Effector CD8-positive, alpha-beta T cell (primary cell): ENCODE measurements around the gene ABCA12.

Experiments
- DNase-seq: peaks from one replicate; lab custom pipeline; 2025; lab: John Stamatoyannopoulos, UW

The ABCA12 gene

DNA sequence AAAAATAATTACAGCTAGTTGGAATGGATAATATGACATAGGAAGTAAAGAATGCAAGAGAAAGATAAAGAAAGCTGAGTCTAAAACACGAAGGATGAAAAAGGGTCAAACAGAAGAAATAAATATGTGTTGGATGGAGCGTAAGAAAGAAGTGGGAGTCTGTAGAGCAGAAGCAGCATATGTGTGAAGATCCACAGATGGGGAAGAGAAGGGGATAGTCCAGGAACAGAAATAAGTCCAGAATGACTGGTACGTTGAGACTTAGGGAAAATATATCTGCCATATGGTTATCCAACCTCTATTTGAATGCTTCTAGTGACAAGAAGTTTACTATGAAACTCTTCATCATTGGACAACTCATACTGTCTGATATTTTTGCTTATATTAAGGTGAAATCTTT lies 18.0 kb downstream of the ABCA12 start:
- DNase-seq, result no peak

GRCh38 chr2:215119847-215120246 lies 18.6 kb downstream of the ABCA12 start:
- DNase-seq, result no peak

GRCh38 chr2:215110918-215111317 lies 27.5 kb downstream of the ABCA12 start:
- no peak for DNase-seq

DNA sequence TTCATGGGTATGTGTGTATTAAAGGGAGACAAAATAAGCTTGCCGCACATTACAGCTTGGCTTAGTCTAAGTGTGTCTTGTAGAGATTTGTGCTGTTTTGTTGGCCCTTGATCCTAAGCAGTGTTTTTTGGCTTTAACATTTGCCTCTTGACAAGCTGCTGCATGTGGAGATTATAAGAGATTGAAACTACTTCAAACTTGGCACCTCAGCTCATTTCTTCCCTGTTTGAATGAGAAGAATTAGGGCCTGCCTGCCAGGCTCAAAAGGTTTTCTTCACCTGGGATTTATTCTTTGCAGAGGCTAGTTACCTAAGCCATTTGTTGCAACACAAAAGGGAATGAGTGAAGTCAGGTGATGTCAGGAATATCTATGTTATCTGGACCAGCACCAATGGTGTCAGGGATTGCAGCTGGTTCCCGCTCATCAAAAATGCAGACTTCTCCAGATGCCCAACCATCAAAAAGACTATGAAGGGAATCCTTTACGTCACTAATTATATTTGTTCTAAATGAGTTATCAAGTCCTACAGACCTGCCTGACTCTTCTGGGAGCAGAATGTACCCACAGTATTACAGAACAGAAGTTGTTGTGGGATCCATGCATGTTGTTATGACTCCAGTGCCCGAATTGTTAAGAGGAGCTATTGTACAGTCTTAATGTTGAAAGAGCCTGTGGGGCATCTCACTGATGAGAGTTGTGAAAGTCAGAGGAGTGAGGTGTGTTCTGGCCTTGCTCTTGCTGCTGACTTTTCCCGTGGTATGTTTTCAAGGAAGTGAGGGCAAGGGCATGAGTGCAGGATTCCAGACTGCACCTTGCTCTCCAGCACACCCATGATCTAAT lies 31.0 kb downstream of the ABCA12 start:
- DNase-seq, result no peak

- no peak for DNase-seq
Measured at GRCh38 chr2:215105607-215106354, 32.6 kb downstream of the ABCA12 start.

DNA sequence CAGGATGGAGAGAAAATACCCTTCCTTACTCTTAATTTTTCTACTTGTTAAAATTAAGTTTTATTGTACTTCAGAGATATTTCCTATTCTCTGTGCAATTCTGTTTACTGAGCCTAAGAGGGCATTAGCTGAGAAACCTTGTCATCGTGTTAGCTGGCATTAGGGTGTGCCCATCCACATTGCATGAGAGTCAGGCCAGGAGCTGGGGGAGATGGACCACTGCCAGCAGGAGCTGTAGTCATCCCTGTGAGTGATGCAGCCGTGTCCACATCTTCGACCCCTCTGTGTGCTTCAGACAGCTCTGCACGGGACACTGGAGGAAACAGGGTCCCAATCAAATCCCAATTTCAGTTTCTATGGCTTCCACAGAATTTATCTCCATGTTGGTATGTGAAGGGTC lies 34.2 kb downstream of the ABCA12 start:
- no peak for DNase-seq

- no peak for DNase-seq
Measured at GRCh38 chr2:215098875-215099274, 39.6 kb downstream of the ABCA12 start.

DNA sequence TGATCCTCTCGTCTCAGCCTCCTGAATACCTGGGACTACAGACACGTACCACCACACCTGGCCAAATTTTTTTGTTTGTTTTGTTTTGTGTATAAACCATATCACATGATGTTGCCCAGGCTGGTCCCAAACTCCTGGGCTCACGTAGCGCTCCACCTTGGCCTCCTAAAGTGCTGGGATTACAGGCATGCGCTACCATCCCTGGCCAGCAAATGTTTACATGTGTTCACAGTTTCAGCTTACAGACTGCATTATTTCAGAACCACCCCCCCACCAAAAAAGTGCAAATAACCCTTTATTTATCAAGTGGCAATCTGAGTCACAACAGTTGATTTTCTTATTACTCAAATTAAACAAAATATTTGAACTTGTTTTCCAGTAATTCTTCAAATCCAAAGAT lies 54.3 kb downstream of the ABCA12 start:
- no peak for DNase-seq

- no peak for DNase-seq
Measured at GRCh38 chr2:215083146-215083545, 55.3 kb downstream of the ABCA12 start.

GRCh38 chr2:215082446-215082845 lies 56.0 kb downstream of the ABCA12 start:
- no peak for DNase-seq

GRCh38 chr2:215080545-215080944 lies 57.9 kb downstream of the ABCA12 start:
- DNase-seq, result no peak

DNA sequence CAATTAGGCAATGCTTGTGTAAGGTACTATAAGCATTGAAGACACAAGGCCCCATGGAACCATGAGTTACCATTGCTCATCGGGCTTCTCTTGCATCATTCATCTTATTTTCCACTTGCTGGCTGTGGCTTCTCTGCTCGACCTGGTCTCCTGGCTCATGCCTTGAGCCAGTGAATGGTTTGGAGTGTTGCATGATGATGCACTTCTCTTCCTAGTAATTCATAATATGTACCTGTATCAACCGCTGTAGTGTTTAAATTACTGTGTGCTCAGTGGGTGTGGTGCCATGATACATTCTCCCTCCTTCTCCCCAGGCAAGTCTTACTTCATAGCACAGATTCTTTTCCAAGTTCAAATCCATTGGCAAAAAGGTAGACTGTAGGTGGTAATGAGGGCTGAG lies 66.8 kb downstream of the ABCA12 start:
- no peak for DNase-seq

DNA sequence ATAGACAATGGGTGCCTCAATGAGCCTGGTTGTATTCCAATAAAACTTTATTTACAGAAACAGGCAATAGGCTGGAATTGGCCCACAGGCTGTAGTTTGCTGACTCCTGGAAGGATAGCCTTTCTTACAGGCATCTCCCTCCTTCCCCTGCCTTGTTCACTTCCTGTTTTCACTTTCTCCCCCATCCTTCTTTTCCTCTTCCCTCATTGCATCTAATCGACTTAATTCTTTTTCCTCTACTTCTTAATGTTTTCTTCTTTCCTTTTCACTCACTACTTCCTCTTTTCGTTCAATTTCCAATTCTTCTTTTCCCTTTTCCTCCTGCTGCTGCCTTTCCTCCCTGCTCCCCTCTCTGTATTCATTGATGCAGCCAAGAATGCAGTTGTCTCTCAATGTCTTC lies 70.0 kb downstream of the ABCA12 start:
- DNase-seq, result no peak

- DNase-seq, result no peak
Measured at GRCh38 chr2:215066124-215066523, 72.3 kb downstream of the ABCA12 start.

DNA sequence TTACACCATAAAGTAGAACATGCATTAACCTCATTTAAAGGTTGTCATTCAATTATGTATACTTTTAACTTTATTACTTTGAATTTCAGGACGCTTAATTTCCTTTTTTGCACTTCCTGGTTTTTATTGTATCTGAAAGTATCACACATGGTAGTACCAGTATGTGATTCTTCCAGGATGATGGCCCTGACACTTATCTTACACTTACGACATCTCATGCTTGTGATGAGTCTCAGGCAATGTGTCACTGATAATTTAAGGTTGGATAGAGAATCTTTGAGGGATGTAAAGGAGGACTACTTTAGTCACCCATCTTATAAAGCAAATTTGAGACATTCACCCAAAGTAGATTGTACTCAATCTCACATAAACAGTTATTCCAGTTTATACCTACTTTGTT lies 74.9 kb downstream of the ABCA12 start:
- DNase-seq, result no peak

DNA sequence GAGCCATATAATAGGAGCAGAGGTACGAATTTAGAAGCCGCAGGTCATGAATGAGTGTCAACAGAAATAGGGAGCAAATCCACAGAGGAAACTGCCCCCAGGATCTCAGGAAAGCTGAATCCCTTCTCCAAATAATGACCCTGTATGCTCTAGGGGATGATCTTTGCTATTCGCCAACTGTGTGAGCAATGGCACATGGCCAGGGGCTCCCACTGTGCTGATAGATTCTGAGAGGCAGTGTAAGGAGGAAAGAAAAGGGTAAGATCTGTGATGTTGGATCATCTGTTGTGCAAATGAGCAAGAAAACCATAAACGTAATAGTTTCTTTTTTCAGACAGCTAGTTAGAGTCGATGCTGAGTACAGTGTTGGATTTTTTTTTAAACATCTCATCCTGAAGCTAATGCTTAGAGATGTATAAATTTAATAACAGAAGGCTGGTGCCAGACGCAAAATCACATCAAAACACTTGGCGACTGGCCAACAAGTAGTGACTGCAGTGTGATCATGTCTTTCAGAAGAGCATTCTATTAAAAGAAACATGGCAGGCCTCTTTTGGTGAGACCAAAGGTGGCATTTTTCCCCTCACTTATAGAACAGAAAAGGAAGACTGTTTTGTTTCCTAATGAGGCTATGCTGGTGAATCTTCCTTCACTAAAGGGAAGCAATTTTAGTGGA lies 77.4 kb downstream of the ABCA12 start:
- no peak for DNase-seq

- no peak for DNase-seq
Measured at GRCh38 chr2:215059724-215060123, 78.7 kb downstream of the ABCA12 start.

GRCh38 chr2:215055891-215056290 lies 82.5 kb downstream of the ABCA12 start:
- no peak for DNase-seq

GRCh38 chr2:215052810-215053209 lies 85.6 kb downstream of the ABCA12 start:
- DNase-seq, result no peak

DNA sequence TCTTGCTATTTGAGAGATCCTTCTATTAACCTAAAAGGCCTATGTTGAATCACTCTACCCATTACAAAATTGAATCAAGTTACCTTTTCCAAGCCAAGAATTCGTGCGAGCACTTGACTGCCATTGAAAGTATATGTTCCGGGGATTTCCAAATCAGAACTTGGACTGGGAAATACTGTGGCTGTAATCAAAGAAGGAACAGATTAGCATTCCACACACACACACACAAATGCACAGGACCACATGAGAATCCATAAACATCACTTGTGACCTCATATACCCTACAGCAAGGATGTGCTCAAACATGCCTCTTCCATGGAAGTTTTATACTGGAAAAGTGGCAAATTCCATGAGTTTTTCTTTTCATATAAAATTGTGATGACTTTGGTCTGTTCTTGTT lies 86.0 kb downstream of the ABCA12 start:
- no peak for DNase-seq

DNA sequence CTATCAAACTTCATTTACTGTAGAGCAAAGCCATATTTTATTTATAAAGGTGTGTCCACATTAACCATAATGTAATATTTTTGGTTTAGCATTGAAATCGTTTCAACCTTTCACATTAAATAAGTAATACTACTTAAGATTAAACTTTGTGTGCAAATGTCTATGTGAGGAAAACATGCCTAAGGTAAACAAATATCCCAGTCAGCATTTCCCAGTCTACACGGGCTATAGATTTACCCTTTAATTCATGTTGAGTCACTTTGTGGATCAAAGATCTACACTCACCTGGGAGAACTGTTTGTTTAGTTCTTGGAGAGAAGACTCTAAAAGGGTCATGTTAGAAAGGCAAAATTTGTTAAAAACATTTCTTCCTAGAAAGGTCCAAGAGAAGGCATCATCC lies 89.1 kb downstream of the ABCA12 start:
- DNase-seq, result no peak

DNA sequence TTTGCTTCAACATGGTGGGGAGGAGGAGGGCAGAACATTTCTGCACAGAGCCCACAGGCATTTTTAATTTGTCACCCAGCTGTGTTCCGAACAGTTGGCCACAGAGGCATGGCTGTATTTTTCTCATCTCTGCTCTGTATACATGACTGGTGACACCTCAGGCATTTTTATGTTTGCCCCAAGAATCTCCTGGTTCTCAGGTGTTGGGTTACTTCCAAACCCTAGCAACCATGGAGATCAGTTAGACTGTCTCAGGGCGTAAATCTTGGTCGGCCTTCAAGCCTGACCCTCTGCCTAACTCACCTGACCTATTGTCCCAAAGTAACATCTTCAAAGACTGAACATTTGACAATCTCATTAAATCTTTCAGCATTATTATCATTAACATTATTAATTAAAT lies 100.0 kb downstream of the ABCA12 start:
- DNase-seq, result no peak

GRCh38 chr2:215036314-215036713 lies 102.1 kb downstream of the ABCA12 start:
- no peak for DNase-seq
